SH-SY5Y (cell line): Measurements from ENCODE around the gene ASPDH.

ENCODE experiments used
- GATA2 ChIP-seq: IDR thresholded peaks from 2 replicates; pipeline ENCODE4 v1.6.1; 2011; ENCODE audit warnings: mild to moderate bottlenecking, low read depth, low read length
- GATA3 ChIP-seq: IDR thresholded peaks from 2 replicates; pipeline ENCODE4 v1.6.1; 2011; ENCODE audit warnings: low read depth, mild to moderate bottlenecking, low read length, moderate library complexity

- no peak for TF ChIP-seq GATA2
- TF ChIP-seq GATA3, result no peak
Observed at GRCh38 chr19:50481351-50482149, 32.2 kb downstream of the ASPDH start.
